Activated CD4-positive, alpha-beta memory T cell treated with anti-CD3 and anti-CD28 coated beads, Interleukin-2, amount 10 ng/mL, durations not matched to agents 7 days and 5 days (primary cell): Measurements from ENCODE around the gene HIVEP2. TPM values are rescaled to one million over a fixed set of nuclear protein-coding genes. Genes with fewer than 3 reads are reported as not detected.

ENCODE experiments used
- CTCF ChIA-PET: fragments of 350-600 bp; sonication (Branson Sonifier 250); formaldehyde crosslinking; loops from one replicate; lab custom pipeline; 2021; ENCODE audit warnings: antibody characterized with exemption, inconsistent platforms; lab: Charles Lee
- POLR2A ChIA-PET: fragments of 350-600 bp; sonication (Branson Sonifier 250); formaldehyde crosslinking; loops from one replicate; lab custom pipeline; 2021; ENCODE audit warnings: antibody characterized with exemption; lab: Charles Lee
- DNase-seq: peaks from one replicate; pipeline ENCODE4 v3.0.0-alpha.2; 2020
- H3K27ac Mint-ChIP-seq: one replicate; pipeline ENCODE4 v1.8.0; 2021; ENCODE audit warnings: mild to moderate bottlenecking, mixed read lengths
- H3K27me3 Mint-ChIP-seq: one replicate; pipeline ENCODE4 v1.8.0; 2021; ENCODE audit warnings: mixed read lengths
- H3K36me3 Mint-ChIP-seq: one replicate; pipeline ENCODE4 v1.8.0; 2021; ENCODE audit warnings: low read depth, mixed read lengths
- H3K4me1 Mint-ChIP-seq: one replicate; pipeline ENCODE4 v1.8.0; 2021; ENCODE audit warnings: mixed read lengths
- H3K4me3 Mint-ChIP-seq: one replicate; pipeline ENCODE4 v1.8.0; 2021; ENCODE audit warnings: mild to moderate bottlenecking, mixed read lengths
- H3K9me3 Mint-ChIP-seq: one replicate; pipeline ENCODE4 v1.8.0; 2021; ENCODE audit warnings: mixed read lengths
- total RNA-seq, 2 experiments: library from RNA; stranded (reverse); gene quantifications; one replicate each; pipeline ENCODE4 v1.2.3, GENCODE V29; 2021

Gene HIVEP2
- total RNA-seq, 2 experiments from 2014 or later: 30.5 to 32.8 TPM

DNA sequence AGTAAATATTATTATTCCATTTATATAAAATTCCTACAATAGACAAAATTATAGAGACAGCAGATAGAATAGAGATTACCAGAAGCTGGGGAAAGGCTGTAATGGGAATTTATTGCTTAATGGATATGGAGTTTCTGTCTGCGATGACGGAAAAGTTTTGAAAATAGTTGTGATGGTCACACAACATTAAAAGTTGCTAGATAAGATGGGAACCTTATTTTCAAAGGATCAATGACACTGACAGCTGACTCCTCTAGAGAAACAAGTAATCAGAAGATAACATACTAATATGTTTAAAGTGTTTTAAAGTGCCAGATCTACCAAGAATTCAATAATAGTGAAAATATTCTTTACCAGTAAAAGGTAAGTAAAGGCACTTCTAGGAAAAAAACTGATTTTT lies 236.3 kb downstream of the HIVEP2 start:
- Mint-ChIP-seq H3K9me3 (peaks cover 3% of the 10 kb centered on the region), H3K27me3 (peaks cover 2% of the 10 kb centered on the region), H3K36me3 (no peaks in the 10 kb centered on the region), H3K4me1 (peaks cover 5% of the 10 kb centered on the region), H3K27ac (no peak overlapping the region), H3K4me3 (no peak overlapping the region)
- POLR2A ChIA-PET: no interaction called here
- DNase-seq: no peak
- CTCF ChIA-PET: no interaction called here

DNA sequence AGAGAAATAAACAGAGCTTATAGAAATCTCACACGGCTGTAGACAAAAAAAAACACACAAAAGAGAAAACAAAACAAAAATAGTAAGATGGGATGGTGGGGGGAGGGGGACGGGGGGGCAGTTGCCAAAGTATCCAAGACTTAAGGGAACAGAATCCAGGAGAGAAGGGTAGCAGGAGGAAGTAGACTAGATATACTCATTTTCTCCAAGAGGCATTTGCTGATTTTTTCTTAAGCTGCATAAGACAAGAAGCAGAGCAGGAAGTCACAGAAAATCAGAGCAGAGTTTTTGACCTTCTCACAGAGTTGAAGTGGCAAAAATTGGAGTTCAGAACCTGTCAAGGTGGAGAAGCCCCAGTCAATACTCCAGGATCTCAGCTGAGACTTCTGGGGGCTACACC lies 237.7 kb downstream of the HIVEP2 start:
- ChIA-PET POLR2A (no interaction called here), CTCF (no interaction called here)
- Mint-ChIP-seq H3K36me3 (no peaks in the 10 kb centered on the region), H3K4me3 (no peak overlapping the region), H3K9me3 (peaks cover 3% of the 10 kb centered on the region), H3K4me1 (peaks cover 5% of the 10 kb centered on the region), H3K27me3 (no peaks in the 10 kb centered on the region), H3K27ac (no peak overlapping the region)
- no peak for DNase-seq

DNA sequence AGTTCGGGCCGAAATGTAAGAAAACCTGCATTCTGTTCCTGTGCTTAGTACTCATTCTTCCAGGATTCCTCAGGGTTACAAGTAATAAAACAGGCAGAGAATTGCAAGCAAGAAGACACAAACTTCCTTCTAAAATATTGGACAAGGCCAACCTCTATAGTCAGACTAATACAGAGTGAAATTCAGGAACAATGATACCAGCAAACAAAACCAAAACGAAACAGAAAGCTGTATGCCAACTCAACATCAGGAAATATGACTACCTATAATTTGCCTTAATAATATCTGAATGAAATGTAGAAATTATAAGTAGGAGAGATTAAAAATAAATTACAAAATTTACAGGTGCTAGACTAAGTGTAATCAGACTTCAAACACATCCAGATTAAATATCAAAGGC lies 238.8 kb downstream of the HIVEP2 start:
- ChIA-PET POLR2A (no interaction called here), CTCF (interaction anchor here (1.1 kb wide), 1 partner anchor 320 kb away, joined by 3 read pairs; no protein-coding TSS in a partner anchor)
- H3K27ac Mint-ChIP-seq: no peak overlapping the region
- no peaks in the 10 kb centered on the region for H3K9me3 Mint-ChIP-seq
- H3K36me3 Mint-ChIP-seq: no peaks in the 10 kb centered on the region
- H3K4me3 Mint-ChIP-seq: no peak overlapping the region
- DNase-seq: no peak
- H3K4me1 Mint-ChIP-seq: peaks cover 5% of the 10 kb centered on the region
- no peaks in the 10 kb centered on the region for H3K27me3 Mint-ChIP-seq

DNA sequence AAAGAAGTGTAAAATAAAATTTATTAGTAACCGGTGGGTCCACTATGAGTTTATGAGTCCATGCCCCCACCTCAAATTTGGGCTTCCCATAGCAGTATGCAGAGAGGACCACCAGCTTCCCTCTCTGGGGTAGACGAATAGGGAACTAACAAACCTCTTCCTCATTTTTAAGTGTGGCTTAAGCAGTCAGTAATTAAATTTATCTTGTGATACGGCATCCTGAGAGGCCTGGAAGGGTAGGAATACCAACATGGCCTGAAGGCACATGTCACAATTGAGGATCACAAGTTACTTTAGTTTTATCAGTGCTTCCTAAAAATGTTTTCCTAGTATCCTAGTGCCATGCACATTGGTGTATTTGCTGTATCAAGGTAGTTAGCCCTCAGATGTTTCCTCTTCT lies 239.9 kb downstream of the HIVEP2 start:
- no peaks in the 10 kb centered on the region for H3K9me3 Mint-ChIP-seq
- no peak overlapping the region for H3K4me3 Mint-ChIP-seq
- H3K36me3 Mint-ChIP-seq: no peaks in the 10 kb centered on the region
- ChIA-PET POLR2A (no interaction called here), CTCF (interaction anchor here (1.1 kb wide), 1 partner anchor 321 kb away, joined by 3 read pairs; no protein-coding TSS in a partner anchor)
- H3K27ac Mint-ChIP-seq: no peak overlapping the region
- no peak for DNase-seq
- H3K27me3 Mint-ChIP-seq: no peaks in the 10 kb centered on the region
- H3K4me1 Mint-ChIP-seq: peaks cover 5% of the 10 kb centered on the region

GRCh38 chr6:142702501-142703460 lies 242.2 kb downstream of the HIVEP2 start:
- ChIA-PET CTCF (interaction anchor here (1.5 to 1.8 kb wide), 3 partner anchors 9 to 324 kb away, joined by 3 to 5 read pairs (median 4); no protein-coding TSS in a partner anchor), POLR2A (no interaction called here)
- Mint-ChIP-seq H3K9me3 (no peaks in the 10 kb centered on the region), H3K4me3 (no peak overlapping the region), H3K27ac (no peak overlapping the region), H3K36me3 (no peaks in the 10 kb centered on the region), H3K4me1 (peaks cover 5% of the 10 kb centered on the region), H3K27me3 (no peaks in the 10 kb centered on the region)
- DNase-seq: no peak

Other genes starting within 250 kb of the HIVEP2 start
- gene AIG1, start 115.7 kb upstream of the HIVEP2 start, total RNA-seq: 1 to 10 TPM; 8.4 to 9.9 TPM